Dedifferentiated amniotic fluid mesenchymal stem cell (primary cell): ENCODE measurements around the gene SRGAP1.
"Not testable (repeated sequence)": the region's sequence is repeated elsewhere in the genome, so short reads cannot be mapped to it uniquely, and the experiment has no call there.

Source experiments
- DNase-seq: peaks from one replicate; pipeline ENCODE4 v3.0.0-alpha.2; 2016; ENCODE audit errors: extremely low spot score

Gene SRGAP1

GRCh38 chr12:64122154-64122553 lies 277.7 kb downstream of the SRGAP1 start:
- no peak for DNase-seq

- no peak for DNase-seq
Observed at GRCh38 chr12:64122995-64123394, 278.5 kb downstream of the SRGAP1 start.

GRCh38 chr12:64123448-64123847 lies 278.9 kb downstream of the SRGAP1 start:
- no peak for DNase-seq

GRCh38 chr12:64124511-64125197 lies 280.2 kb downstream of the SRGAP1 start:
- no peak for DNase-seq

GRCh38 chr12:64125913-64126312 lies 281.4 kb downstream of the SRGAP1 start:
- no peak for DNase-seq

- no peak for DNase-seq
Observed at GRCh38 chr12:64127811-64128210, 283.3 kb downstream of the SRGAP1 start.

- DNase-seq, result no peak
Observed at GRCh38 chr12:64128366-64128765, 283.9 kb downstream of the SRGAP1 start.

- DNase-seq, result not testable (repeated sequence)
Observed at GRCh38 chr12:64130476-64130875, 286.0 kb downstream of the SRGAP1 start.

GRCh38 chr12:64131456-64131855 lies 287.0 kb downstream of the SRGAP1 start:
- DNase-seq, result not testable (repeated sequence)

GRCh38 chr12:64132672-64133071 lies 288.2 kb downstream of the SRGAP1 start:
- not testable (repeated sequence) for DNase-seq

GRCh38 chr12:64137117-64137516 lies 292.6 kb downstream of the SRGAP1 start:
- no peak for DNase-seq

- DNase-seq, result no peak
Observed at GRCh38 chr12:64139021-64139420, 294.5 kb downstream of the SRGAP1 start.

GRCh38 chr12:64142382-64142781 lies 297.9 kb downstream of the SRGAP1 start:
- DNase-seq, result no peak

- no peak for DNase-seq
Observed at GRCh38 chr12:64142784-64143183, 298.3 kb downstream of the SRGAP1 start.

GRCh38 chr12:64145226-64145625 lies 300.7 kb downstream of the SRGAP1 start:
- DNase-seq, result no peak

GRCh38 chr12:64147011-64147631 lies 302.6 kb downstream of the SRGAP1 start:
- no peak for DNase-seq

- no peak for DNase-seq
Observed at GRCh38 chr12:64147875-64148274, 303.4 kb downstream of the SRGAP1 start.

- DNase-seq, result no peak
Observed at GRCh38 chr12:64154677-64155076, 310.2 kb downstream of the SRGAP1 start.

- no peak for DNase-seq
Observed at GRCh38 chr12:64157110-64157509, 312.6 kb downstream of the SRGAP1 start.

- no peak for DNase-seq
Observed at GRCh38 chr12:64160021-64160710, 315.7 kb downstream of the SRGAP1 start.

GRCh38 chr12:64160711-64161060 lies 316.2 kb downstream of the SRGAP1 start:
- peak; percentile 89 for DNase-seq

- not testable (repeated sequence) for DNase-seq
Observed at GRCh38 chr12:64166606-64167005, 322.1 kb downstream of the SRGAP1 start.

GRCh38 chr12:64167041-64167440 lies 322.5 kb downstream of the SRGAP1 start:
- DNase-seq, result not testable (repeated sequence)
